Esophagus squamous epithelium (tissue), 5 donors: ENCODE results near the gene MCM9. TPM values are rescaled to one million over a fixed set of nuclear protein-coding genes. Genes with fewer than 3 reads are reported as not detected.
A peak's percentile ranks its signal among the peaks of the same experiment; 100 is the strongest.

Source experiments
- DNase-seq: peaks from one replicate; lab custom pipeline; 2025; lab: John Stamatoyannopoulos, UW
- H3K27ac ChIP-seq, 4 donors: fragments of 200-600 bp; sonication (generic); one replicate each; pipeline ENCODE4 v1.5.1; 2016 to 2019; ENCODE audit warnings: mild to moderate bottlenecking in 1 of 4
- H3K27me3 ChIP-seq, 4 donors: fragments of 200-600 bp; sonication (generic); 1 replicate in 3 of 4; 2 replicates in 1 of 4; pipeline versions ENCODE4 v1.5.1 to v1.6.0; 2017 to 2021; ENCODE audit warnings: antibody characterized with exemption in 1 of 4
- H3K36me3 ChIP-seq, 3 donors: fragments of 200-600 bp; sonication (generic); one replicate each; pipeline ENCODE4 v1.5.1; 2016 to 2019
- H3K4me1 ChIP-seq, 3 donors: fragments of 200-600 bp; sonication (generic); one replicate each; pipeline ENCODE4 v1.5.1; 2017 to 2019
- H3K4me3 ChIP-seq, 4 donors: fragments of 200-600 bp; sonication (generic); 1 replicate in 3 of 4; 2 replicates in 1 of 4; pipeline ENCODE4 v1.5.1; 2016 to 2019; ENCODE audit warnings: mild to moderate bottlenecking in 2 of 4, moderate library complexity in 1 of 4
- H3K9me3 ChIP-seq, 3 donors: fragments of 200-600 bp; sonication (generic); one replicate each; pipeline ENCODE4 v1.5.1; 2016 to 2019
- POLR2A ChIP-seq, 4 donors: fragments of 450-650 bp; IDR thresholded peaks; one replicate each; pipeline ENCODE4 v1.6.1; 2017; ENCODE audit warnings: antibody characterized with exemption in 4 of 4, mild to moderate bottlenecking in 4 of 4, moderate library complexity in 3 of 4
- WGBS, 2 donors: methylation state at CpG; one replicate each; pipeline ENCODE4 v1.1.5; 2018; 5-methylcytosine and 5-hydroxymethylcytosine counted together
- intact Hi-C: fragments of 100-400 bp; cut with DNase I; formaldehyde crosslinking; loops from one replicate; pipeline ENCODE4 v1.15.0; 2022
- total RNA-seq, 4 donors: library from RNA; depleted of rRNA; stranded (reverse); fragments of >200 nt; gene quantifications; one replicate each; pipeline ENCODE4 v1.1.0, GENCODE V29; 2016
- TF ChIP-seq, protein P1 (sequence below), 6 experiments: fragments of 450-650 bp in 4 of 6; fragments of 200-600 bp in 2 of 6; sonication (generic) in 2 of 6; IDR thresholded peaks; one replicate each; pipeline ENCODE4 v1.5.1; 2016 to 2019; ENCODE audit warnings: antibody characterized with exemption in 6 of 6, mild to moderate bottlenecking in 4 of 6, moderate library complexity in 4 of 6
- donor health status: DM: yes; HTN: yes; CAD: no.

The MCM9 gene
- total RNA-seq, 4 donors from 2014 or later = 11.1 to 22.3 (median 15.1) TPM

DNA sequence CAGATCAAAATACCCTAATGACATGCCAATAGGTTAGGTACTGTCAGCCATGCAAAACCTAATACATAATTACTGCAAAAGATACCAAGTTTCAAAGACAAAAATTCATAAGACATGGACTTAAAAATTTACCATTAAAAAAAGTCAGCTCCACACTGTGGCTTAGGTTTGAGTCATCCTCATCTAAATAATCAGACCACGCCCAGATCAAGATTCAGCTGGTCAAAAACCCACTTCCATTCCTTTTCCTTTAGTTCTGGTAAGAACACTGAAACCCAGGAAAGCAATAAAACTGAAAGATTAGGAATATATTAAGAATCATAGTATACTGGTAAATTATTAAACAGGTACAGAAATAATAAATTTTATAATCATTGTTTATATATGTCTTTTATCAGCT is 122.0 kb downstream of the MCM9 start:
- no peak for DNase-seq
- Histone ChIP-seq H3K27ac (no peak overlapping the region), H3K9me3 (no peaks in the 10 kb centered on the region), H3K4me1 (no peaks in the 10 kb centered on the region), H3K36me3 (peaks cover 0 to 36% (median 0%) of the 10 kb centered on the region in 3 donors), H3K27me3 (no peaks in the 10 kb centered on the region), H3K4me3 (no peak overlapping the region)
- TF ChIP-seq, protein P1, sequence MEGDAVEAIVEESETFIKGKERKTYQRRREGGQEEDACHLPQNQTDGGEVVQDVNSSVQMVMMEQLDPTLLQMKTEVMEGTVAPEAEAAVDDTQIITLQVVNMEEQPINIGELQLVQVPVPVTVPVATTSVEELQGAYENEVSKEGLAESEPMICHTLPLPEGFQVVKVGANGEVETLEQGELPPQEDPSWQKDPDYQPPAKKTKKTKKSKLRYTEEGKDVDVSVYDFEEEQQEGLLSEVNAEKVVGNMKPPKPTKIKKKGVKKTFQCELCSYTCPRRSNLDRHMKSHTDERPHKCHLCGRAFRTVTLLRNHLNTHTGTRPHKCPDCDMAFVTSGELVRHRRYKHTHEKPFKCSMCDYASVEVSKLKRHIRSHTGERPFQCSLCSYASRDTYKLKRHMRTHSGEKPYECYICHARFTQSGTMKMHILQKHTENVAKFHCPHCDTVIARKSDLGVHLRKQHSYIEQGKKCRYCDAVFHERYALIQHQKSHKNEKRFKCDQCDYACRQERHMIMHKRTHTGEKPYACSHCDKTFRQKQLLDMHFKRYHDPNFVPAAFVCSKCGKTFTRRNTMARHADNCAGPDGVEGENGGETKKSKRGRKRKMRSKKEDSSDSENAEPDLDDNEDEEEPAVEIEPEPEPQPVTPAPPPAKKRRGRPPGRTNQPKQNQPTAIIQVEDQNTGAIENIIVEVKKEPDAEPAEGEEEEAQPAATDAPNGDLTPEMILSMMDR (IDR thresholded peaks at IDR 0.05) = no peak
- no peak for TF ChIP-seq POLR2A (IDR thresholded peaks at IDR 0.05)
- intact Hi-C loops = no loop called here
- WGBS, 2 donors = 66 to 81% methylated on average over 1 of the region's 1 CpG

DNA sequence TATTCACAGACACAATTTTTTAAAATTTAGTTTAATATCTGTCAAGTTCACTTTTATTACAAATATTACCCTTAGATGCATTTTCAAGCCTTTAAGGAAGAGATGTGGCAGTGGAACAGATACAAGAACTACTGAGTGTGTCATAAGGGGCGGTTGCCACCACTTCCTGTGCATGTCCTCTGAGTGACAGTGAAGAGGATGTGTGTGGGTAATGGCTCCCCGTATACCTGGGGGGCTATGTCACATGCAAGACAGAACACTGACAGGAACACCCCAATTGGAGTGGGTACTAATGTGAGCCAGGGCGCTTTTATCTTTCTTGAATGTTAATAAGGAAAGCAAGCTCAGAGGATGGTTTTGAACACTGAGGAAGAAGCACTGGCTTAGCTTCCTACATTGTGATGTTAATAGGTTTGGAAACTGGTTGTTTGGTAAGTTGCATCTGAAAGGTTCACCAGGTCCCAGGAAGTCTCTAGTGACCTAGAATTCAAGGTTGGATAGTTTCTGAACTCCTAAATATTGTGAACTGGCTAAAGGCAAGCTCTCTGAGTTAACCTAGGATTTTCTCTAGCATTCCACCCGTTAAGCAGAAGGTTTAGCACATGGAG is 124.4 kb downstream of the MCM9 start:
- Histone ChIP-seq H3K27ac (peak overlapping the region in 1 of 4 donors; percentile 2), H3K27me3 (no peaks in the 10 kb centered on the region), H3K36me3 (peaks cover 0 to 28% (median 0%) of the 10 kb centered on the region in 3 donors), H3K4me1 (no peaks in the 10 kb centered on the region), H3K9me3 (no peaks in the 10 kb centered on the region), H3K4me3 (no peak overlapping the region)
- intact Hi-C loops = no loop called here
- TF ChIP-seq POLR2A (IDR thresholded peaks at IDR 0.05) = no peak
- TF ChIP-seq, protein P1 (IDR thresholded peaks at IDR 0.05) = no peak
- no peak for DNase-seq
- 66 to 75% methylated on average over 4 of the region's 4 CpGs for WGBS, 2 donors

DNA sequence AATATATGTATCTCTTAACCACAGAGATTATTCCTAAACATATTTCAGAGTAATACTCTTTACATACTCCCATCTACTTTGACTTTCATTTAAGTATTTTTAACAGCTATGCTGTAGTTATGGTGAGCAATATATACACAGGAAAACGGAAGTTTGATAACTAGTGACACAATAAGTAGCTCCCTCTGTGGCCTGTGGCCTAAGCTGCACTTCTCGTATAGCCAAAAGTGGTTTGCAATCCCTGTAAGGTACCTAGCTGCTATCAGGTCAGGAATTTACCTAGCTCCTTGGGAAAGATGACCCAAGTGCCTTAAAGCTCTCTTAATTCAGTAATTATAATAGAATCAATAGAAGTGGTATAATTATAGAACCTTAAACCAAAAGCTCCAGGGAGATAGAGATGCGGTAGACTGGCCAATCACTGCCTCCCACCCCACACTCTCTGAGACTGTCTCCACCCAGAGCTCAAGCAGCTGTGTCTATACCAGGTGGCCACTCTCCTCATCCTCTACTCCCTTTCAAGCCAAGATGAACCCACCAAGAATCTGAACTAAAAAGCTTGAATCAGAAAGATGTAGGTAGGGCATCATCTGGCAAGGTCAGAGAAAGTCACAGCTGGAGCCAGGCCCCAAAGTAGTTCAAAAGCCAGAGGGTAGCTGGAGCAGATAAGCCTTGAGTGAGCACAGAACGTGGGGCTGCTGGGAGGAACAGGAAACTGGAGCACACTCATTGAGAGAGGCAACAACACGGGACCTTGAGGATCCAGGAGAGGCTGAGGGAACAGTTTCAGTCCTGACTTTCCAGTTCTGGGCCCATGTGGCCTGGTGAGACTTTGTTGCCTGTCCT is 125.9 kb downstream of the MCM9 start:
- WGBS, 2 donors = 59 to 74% methylated on average over 5 of the region's 5 CpGs
- Histone ChIP-seq H3K4me3 (no peak overlapping the region), H3K27ac (peak overlapping the region in 1 of 4 donors; percentile 15), H3K36me3 (peaks cover 0 to 15% (median 0%) of the 10 kb centered on the region in 3 donors), H3K4me1 (no peaks in the 10 kb centered on the region), H3K27me3 (no peaks in the 10 kb centered on the region), H3K9me3 (no peaks in the 10 kb centered on the region)
- no peak for TF ChIP-seq POLR2A (IDR thresholded peaks at IDR 0.05)
- TF ChIP-seq, protein P1 (IDR thresholded peaks at IDR 0.05) = no peak
- DNase-seq = no peak
- intact Hi-C loops = no loop called here

DNA sequence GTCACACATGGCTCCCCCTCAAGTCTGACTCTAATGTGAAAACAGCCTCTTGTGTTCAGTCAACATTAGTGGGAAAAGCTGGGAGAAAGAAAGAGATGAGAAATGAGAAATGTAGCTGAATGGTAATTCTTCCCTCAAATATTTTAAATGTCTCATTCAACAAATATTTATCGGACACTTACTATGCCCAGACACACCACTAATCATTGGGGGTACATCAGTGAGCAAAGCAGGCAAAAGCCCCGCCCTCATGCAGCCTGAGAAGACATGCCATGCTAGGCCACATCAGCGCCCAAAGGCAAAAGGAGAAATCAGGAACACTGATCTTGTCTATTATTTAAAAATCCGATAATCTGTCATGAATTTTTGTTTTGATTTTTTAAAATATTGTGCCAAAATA is 130.9 kb downstream of the MCM9 start:
- 72 to 82% methylated on average over 4 of the region's 4 CpGs for WGBS, 2 donors

More for the DNA sequence above, 130.9 kb downstream of the MCM9 start:
- DNase-seq = no peak
- Histone ChIP-seq H3K27ac (no peak overlapping the region), H3K4me1 (peaks cover 8 to 11% (median 8%) of the 10 kb centered on the region in 3 donors), H3K27me3 (no peaks in the 10 kb centered on the region), H3K36me3 (no peaks in the 10 kb centered on the region), H3K4me3 (no peak overlapping the region), H3K9me3 (no peaks in the 10 kb centered on the region)
- TF ChIP-seq, protein P1 (IDR thresholded peaks at IDR 0.05) = no peak
- TF ChIP-seq POLR2A (IDR thresholded peaks at IDR 0.05) = no peak
- intact Hi-C loops = no loop called here
